Activated T-cell treated with anti-CD3 and anti-CD28 coated beads for 48 hours (primary cell): ENCODE measurements around the gene ING1.

ENCODE experiments used
- DNase-seq: peaks from one replicate; pipeline ENCODE4 v3.0.0-alpha.2; 2020; ENCODE audit warnings: low read depth

ING1 gene

DNA sequence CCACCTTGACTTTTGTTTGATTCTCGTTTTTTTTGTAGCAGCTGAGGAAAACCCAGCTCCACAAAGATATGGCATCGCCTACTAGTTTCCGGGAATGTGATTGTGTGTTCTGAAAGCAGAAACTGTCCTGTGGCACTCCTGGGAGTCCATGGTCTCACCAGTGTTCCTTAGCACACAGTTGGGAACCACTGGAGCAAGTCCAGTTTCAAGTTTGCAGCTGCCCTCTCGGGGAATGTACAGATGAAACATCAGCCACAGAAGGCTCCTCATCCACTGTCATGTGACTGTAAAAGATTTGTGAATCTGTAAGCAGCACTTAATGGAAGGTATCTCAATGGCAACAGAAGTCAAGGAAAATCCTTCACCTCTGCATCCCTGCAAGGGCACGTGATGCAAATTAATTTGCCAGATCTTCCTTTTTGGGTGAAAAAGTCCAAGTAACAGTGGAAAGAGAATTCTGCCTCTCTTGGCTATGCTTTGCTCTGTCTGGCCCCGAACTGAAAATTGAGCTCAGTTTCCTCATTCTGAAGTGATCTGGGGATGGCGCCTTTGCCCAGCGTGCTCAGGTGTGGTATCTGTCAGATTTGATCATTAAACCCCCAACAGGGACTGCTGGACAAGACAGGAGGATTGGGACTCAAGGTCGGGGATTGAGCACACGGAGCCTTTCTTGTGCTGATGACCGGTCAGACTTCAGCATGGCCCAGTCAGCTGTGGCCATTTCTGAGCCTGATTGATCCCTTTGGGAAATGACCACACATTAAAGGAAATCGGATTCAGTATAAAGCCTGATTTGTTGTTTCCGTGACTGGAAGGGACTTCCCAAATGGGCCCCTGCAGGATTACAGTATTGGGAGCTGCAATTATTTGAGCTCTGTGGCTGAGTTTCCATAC lies 58.8 kb downstream of the ING1 start:
- DNase-seq = no peak
